Fibroblast of skin of scalp (primary cell): ENCODE results near the gene SNX21.
"Not testable (repeated sequence)": the region's sequence is repeated elsewhere in the genome, so short reads cannot be mapped to it uniquely, and the experiment has no call there.

Experiments used
- DNase-seq: peaks from one replicate; pipeline ENCODE4 v3.0.0-alpha.2; 2013

SNX21 gene

GRCh38 chr20:45823949-45824835, 9.4 kb upstream of the SNX21 start:
- DNase-seq = peak; percentile 51

- peak; percentile 25 for DNase-seq
These were observed 7.1 kb upstream of the SNX21 start for GRCh38 chr20:45826381-45827019.

DNA sequence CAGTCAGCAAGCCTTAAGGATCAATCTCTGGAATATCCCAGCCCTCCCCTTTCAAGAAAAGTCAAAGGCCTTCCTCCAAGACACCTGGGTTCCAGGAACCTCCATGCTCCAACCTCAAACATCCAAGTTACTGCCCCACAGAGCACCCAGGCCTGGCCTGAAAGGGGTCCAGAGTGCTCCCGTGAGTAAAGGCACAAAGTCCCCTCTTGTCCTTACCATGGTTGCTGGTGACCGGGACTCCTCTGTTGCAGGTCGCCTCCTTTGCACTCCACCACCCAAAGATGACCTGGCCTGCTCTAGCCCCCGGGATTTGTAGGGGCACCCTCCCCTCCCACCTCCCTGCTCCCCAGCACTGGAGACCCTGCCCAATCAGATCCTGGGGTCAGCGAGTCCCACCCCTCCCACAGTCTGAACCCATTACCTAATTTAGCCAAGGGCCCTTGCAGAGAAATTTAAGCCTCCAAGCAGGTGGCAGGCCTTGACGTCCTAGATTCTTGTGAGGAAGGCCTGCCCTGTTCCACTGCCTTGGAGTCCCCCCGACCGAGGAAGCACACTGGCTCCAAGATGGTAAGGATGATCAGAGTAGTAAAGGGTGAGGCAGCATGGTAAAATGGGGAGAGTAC, 6.5 kb upstream of the SNX21 start, which contains the start of gene TNNC2:
Gene TNNC2 (minus strand): TSS at position 283 of the 623 bp plus-strand sequence. CDS start 64 bp downstream, at position 219.
- DNase-seq = no peak

GRCh38 chr20:45827712-45828111, 5.9 kb upstream of the SNX21 start:
- DNase-seq = no peak

- peak; percentile 71 for DNase-seq
These were observed 5.0 kb upstream of the SNX21 start for GRCh38 chr20:45828589-45828988.

GRCh38 chr20:45829673-45830106, 3.9 kb upstream of the SNX21 start:
- not testable (repeated sequence) for DNase-seq

GRCh38 chr20:45832619-45833018, 980 bp upstream of the SNX21 start:
- DNase-seq = no peak

- DNase-seq = peak; percentile 72
These were observed 541 bp downstream of the SNX21 start for GRCh38 chr20:45833883-45834796.

DNA sequence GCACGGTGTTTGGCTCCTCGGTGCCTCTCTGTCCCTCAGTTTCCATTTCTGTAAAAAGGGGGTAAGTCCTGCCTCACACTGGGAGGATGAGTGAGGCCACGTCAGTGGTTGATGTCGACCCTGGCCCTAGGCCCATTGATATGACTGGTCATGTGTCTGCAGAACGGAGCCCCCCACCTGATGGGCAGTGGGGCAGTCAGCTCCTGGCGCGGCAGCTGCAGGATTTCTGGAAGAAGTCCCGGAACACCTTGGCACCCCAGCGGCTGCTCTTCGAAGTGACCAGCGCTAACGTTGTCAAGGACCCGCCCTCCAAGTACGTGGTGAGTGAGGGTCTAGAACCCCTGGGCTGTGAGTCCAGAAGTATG, 1.2 kb downstream of the SNX21 start:
- DNase-seq = no peak

DNA sequence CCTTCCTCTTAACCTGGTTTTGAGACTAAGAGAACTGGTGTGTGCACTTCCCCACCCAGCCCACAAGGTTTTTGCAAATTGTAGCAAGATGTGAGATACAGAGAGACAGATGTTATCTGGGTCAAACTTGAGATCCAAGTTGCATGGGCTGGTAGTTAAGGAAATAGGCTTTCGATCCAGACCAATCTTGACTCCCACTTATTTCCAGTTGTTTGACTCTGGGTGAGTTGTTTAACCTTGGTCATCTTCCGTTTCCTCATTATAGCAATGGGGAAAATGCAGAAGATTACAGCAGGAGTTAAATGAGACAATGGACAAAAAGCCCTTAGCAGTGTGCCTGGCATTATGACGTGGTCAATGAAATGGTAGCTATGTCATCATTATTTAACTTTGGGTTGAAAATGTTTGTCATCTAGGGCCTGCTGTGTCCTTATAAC, 1.7 kb downstream of the SNX21 start:
- no peak for DNase-seq

GRCh38 chr20:45835825-45836224, 2.2 kb downstream of the SNX21 start:
- DNase-seq = peak; percentile 49

GRCh38 chr20:45836841-45837240, 3.2 kb downstream of the SNX21 start:
- DNase-seq = no peak

DNA sequence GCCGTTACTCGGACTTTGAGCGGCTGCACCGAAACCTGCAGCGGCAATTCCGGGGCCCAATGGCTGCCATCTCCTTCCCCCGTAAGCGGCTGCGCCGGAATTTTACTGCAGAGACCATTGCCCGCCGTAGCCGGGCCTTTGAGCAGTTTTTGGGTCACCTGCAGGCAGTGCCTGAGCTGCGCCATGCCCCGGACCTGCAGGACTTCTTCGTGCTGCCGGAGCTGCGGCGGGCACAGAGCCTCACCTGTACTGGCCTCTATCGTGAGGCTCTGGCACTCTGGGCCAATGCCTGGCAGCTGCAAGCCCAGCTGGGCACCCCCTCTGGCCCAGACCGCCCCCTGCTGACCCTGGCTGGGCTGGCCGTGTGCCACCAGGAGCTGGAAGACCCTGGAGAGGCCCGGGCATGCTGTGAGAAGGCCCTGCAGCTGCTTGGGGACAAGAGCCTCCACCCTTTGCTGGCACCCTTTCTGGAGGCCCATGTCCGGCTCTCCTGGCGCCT, 7.2 kb downstream of the SNX21 start:
- no peak for DNase-seq

GRCh38 chr20:45841407-45842129, 8.0 kb downstream of the SNX21 start:
- no peak for DNase-seq

DNA sequence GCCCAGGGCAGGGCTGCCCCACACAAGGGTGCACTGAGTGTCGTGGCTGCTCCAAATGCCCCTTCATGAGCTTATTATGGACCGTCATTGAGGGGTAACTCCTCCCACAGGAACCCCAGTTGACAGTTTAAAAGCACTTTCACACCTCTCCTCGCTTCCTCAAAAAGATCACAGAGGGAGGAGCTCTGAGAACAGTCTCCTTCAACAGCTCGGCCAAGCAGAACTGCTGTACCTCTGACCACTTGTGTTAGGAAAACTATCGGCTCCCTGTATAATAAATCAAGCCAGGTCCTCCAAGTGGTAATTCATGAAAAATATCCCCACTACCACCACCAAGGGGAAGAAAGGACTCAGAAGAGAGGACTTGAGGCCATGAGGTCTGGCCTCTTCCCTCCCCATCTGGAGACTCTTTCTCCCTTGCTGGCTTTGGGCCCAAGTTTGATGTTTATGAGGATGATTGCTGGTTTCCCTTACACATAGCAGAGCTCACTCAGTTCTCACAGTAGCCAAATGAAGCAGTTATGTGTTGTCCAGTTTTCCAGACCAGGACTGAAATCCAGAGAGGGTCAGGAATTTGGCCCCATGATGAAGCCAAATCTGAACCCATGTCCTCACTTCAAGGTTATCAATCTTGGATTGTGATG, 8.7 kb downstream of the SNX21 start:
- no peak for DNase-seq

DNA sequence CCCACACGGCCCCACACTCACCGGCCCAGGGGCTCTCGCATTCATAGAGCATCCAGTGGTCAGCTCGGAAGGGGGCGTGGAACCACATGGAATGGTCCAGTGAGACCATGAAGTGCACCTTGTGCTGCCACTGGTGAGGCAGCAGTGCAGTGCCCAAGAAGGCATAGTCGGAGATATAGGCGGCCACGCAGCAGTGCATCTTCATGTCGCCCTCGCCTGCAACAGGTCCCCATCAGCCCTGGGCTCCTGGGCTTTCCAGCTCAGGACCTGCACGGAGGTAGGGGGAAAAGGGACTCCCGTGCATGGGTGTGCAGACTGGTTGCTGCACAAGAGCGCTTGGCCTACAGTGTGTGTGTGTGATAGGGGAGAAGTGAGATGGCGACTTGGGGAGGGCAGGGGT, 9.9 kb downstream of the SNX21 start:
- no peak for DNase-seq

GRCh38 chr20:45845452-45845851, 11.9 kb downstream of the SNX21 start:
- no peak for DNase-seq

GRCh38 chr20:45848421-45848820, 14.8 kb downstream of the SNX21 start:
- no peak for DNase-seq

DNA sequence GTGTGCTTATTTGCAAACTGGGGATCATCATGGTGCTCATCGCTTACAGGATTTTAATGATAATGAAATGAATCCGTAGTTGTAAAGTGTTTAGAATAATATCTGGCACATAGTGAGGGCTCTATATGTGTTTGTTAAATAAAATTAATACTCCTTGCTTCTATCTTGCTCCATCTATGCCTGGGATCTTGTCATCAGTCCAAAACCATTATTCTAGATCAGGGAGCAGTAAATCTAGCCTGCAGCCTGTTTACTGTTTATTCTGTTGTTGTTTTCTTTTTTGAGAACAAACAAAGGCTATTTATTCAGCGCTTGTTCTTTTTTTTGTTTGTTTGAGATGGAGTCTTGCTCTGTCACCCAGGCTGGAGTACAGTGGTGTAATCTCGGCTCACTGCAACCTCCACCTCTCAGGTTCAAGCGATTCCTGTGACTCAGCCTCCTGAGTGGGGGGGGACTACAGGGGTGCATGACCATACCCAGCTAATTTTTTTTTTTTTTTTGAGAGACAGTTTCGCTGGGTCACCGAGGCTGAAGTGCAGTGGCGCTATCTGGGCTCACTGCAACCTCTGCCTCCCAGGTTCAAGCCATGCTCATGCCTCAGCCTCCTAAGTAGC, 15.5 kb downstream of the SNX21 start:
- no peak for DNase-seq

- DNase-seq = no peak
These were observed 16.6 kb downstream of the SNX21 start for GRCh38 chr20:45850238-45850637.
